SK-N-SH treated with all-trans-retinoic acid at 6 μM for 48 hours (cell line): Measurements from ENCODE around the gene NUP88.
"Not testable (repeated sequence)": the region's sequence is repeated elsewhere in the genome, so short reads cannot be mapped to it uniquely, and the experiment has no call there.

Experiments
- ARNTL ChIP-seq: fragments of 450-650 bp; formaldehyde crosslinking; IDR thresholded peaks from 2 replicates; pipeline ENCODE4 v1.5.0; 2020; ENCODE audit warnings: low read depth, mild to moderate bottlenecking, moderate library complexity, borderline replicate concordance
- CSRNP3 ChIP-seq: fragments of 250-450 bp; sonication (Bioruptor Pico); IDR thresholded peaks from 2 replicates; pipeline ENCODE4 v1.5.1; 2021; ENCODE audit warnings: mild to moderate bottlenecking, moderate library complexity
- ESRRG ChIP-seq: fragments of 250-450 bp; sonication (Bioruptor Pico); IDR thresholded peaks from 2 replicates; pipeline ENCODE4 v1.6.1; 2021; ENCODE audit warnings: mild to moderate bottlenecking
- OSR1 ChIP-seq: fragments of 250-450 bp; sonication (Bioruptor Pico); IDR thresholded peaks from 2 replicates; pipeline ENCODE4 v1.8.0; 2022; ENCODE audit warnings: moderate library complexity, mild to moderate bottlenecking, inconsistent platforms
- PATZ1 ChIP-seq: fragments of 250-450 bp; sonication (Bioruptor Pico); IDR thresholded peaks from 2 replicates; pipeline ENCODE4 v1.8.0; 2020; ENCODE audit warnings: mild to moderate bottlenecking, moderate library complexity, borderline replicate concordance
- PPARA ChIP-seq: fragments of 250-450 bp; sonication (Bioruptor Pico); IDR thresholded peaks from 2 replicates; pipeline ENCODE4 v1.5.0; 2020; ENCODE audit warnings: mild to moderate bottlenecking, borderline replicate concordance
- ZC3H10 ChIP-seq: fragments of 250-450 bp; sonication (Bioruptor Pico); IDR thresholded peaks from 2 replicates; pipeline ENCODE4 v1.5.1; 2021; ENCODE audit warnings: mild to moderate bottlenecking, moderate library complexity
- ZFP30 ChIP-seq: fragments of 450-650 bp; formaldehyde crosslinking; IDR thresholded peaks from 2 replicates; pipeline ENCODE4 v1.5.0; 2022; ENCODE audit warnings: mild to moderate bottlenecking, moderate library complexity

GRCh38 chr17:5431234-5431633 lies 11.8 kb upstream of the NUP88 start:
- not testable (repeated sequence) for TF ChIP-seq ESRRG; OSR1 (CRISPR knock-in tag); PATZ1 (CRISPR knock-in tag); CSRNP3 (CRISPR knock-in tag); ZC3H10 (CRISPR knock-in tag); PPARA (CRISPR knock-in tag); ARNTL (CRISPR knock-in tag); ZFP30 (CRISPR knock-in tag)
